ENCODE measurements around the gene RHEX. TPM values are rescaled to one million over a fixed set of nuclear protein-coding genes. Genes with fewer than 3 reads are reported as not detected.

RHEX gene
- total RNA-seq, 2 donors from 2014 or later: 3.9 TPM; not detected in 1

- H3K36me3 ChIP-seq: no peaks in the 10 kb centered on the region
- no peak overlapping the region for H3K27ac ChIP-seq
- H3K4me1 ChIP-seq (replicated peaks): no peaks in the 10 kb centered on the region
- no peak overlapping the region for H3K4me3 ChIP-seq
- H3K9me3 ChIP-seq: no peaks in the 10 kb centered on the region
- 84% methylated on average over 7 of the region's 7 CpGs for WGBS
- TF ChIP-seq POLR2AphosphoS5 (IDR thresholded peaks at IDR 0.05) (no peak), POLR2A (IDR thresholded peaks at IDR 0.05) (no peak), CTCF (IDR thresholded peaks at IDR 0.05) (no peak)
- no peaks in the 10 kb centered on the region for H3K27me3 ChIP-seq (replicated peaks; ENCODE audit: insufficient read depth)
- intact Hi-C loops (cut with DNase I): loop anchor here (2.0 to 10.0 kb wide), 4 partner anchors 76 to 312 kb away; no protein-coding TSS in a partner anchor
- no peak for DNase-seq (ENCODE audit: low spot score)
These were observed 54.2 kb downstream of the RHEX start for GRCh38 chr1:206107168-206107544.

GRCh38 chr1:206108635-206109034 lies 55.7 kb downstream of the RHEX start:
- no peak overlapping the region for H3K27ac ChIP-seq
- no peak for TF ChIP-seq POLR2AphosphoS5 (IDR thresholded peaks at IDR 0.05)
- no peak for TF ChIP-seq CTCF (IDR thresholded peaks at IDR 0.05)
- no peak for TF ChIP-seq POLR2A (IDR thresholded peaks at IDR 0.05)
- H3K27me3 ChIP-seq (replicated peaks; ENCODE audit: insufficient read depth): no peaks in the 10 kb centered on the region
- WGBS: 93% methylated on average over 2 of the region's 2 CpGs
- intact Hi-C loops (cut with DNase I): loop anchor here (5.0 to 10.0 kb wide), 2 partner anchors 191 to 314 kb away; no protein-coding TSS in a partner anchor
- H3K4me1 ChIP-seq (replicated peaks): no peaks in the 10 kb centered on the region
- DNase-seq (ENCODE audit: low spot score): no peak
- no peaks in the 10 kb centered on the region for H3K36me3 ChIP-seq
- no peak overlapping the region for H3K4me3 ChIP-seq
- no peaks in the 10 kb centered on the region for H3K9me3 ChIP-seq

GRCh38 chr1:206109718-206110117 lies 56.7 kb downstream of the RHEX start:
- 85% methylated on average over 4 of the region's 4 CpGs for WGBS

GRCh38 chr1:206110161-206110560 lies 57.2 kb downstream of the RHEX start:
- no peak overlapping the region for H3K4me3 ChIP-seq
- TF ChIP-seq POLR2AphosphoS5 (IDR thresholded peaks at IDR 0.05) (no peak), POLR2A (IDR thresholded peaks at IDR 0.05) (no peak), CTCF (IDR thresholded peaks at IDR 0.05) (no peak)
- H3K4me1 ChIP-seq (replicated peaks): no peaks in the 10 kb centered on the region
- intact Hi-C loops (cut with DNase I): no loop called here
- WGBS: 92% methylated on average over 15 of the region's 15 CpGs
- no peaks in the 10 kb centered on the region for H3K9me3 ChIP-seq
- H3K27ac ChIP-seq: no peak overlapping the region
- DNase-seq (ENCODE audit: low spot score): no peak
- H3K36me3 ChIP-seq: no peaks in the 10 kb centered on the region
- H3K27me3 ChIP-seq (replicated peaks; ENCODE audit: insufficient read depth): no peaks in the 10 kb centered on the region

More at GRCh38 chr1:206109718-206110117, 56.7 kb downstream of the RHEX start:
- Histone ChIP-seq H3K4me1 (replicated peaks) (no peaks in the 10 kb centered on the region), H3K9me3 (no peaks in the 10 kb centered on the region), H3K27ac (no peak overlapping the region), H3K4me3 (no peak overlapping the region), H3K36me3 (no peaks in the 10 kb centered on the region), H3K27me3 (replicated peaks; ENCODE audit: insufficient read depth) (no peaks in the 10 kb centered on the region)
- TF ChIP-seq POLR2AphosphoS5 (IDR thresholded peaks at IDR 0.05) (no peak), CTCF (IDR thresholded peaks at IDR 0.05) (no peak), POLR2A (IDR thresholded peaks at IDR 0.05) (no peak)
- no peak for DNase-seq (ENCODE audit: low spot score)
- intact Hi-C loops (cut with DNase I): loop anchor here (5.0 to 10.0 kb wide), 2 partner anchors 192 to 315 kb away; no protein-coding TSS in a partner anchor

- WGBS: 97% methylated on average over 3 of the region's 3 CpGs
- Histone ChIP-seq H3K36me3 (no peaks in the 10 kb centered on the region), H3K4me3 (no peak overlapping the region), H3K4me1 (replicated peaks) (no peaks in the 10 kb centered on the region), H3K27me3 (replicated peaks; ENCODE audit: insufficient read depth) (no peaks in the 10 kb centered on the region), H3K27ac (no peak overlapping the region), H3K9me3 (no peaks in the 10 kb centered on the region)
- TF ChIP-seq CTCF (IDR thresholded peaks at IDR 0.05) (no peak), POLR2AphosphoS5 (IDR thresholded peaks at IDR 0.05) (no peak), POLR2A (IDR thresholded peaks at IDR 0.05) (no peak)
- intact Hi-C loops (cut with DNase I): no loop called here
- no peak for DNase-seq (ENCODE audit: low spot score)
These were observed 57.8 kb downstream of the RHEX start for GRCh38 chr1:206110820-206111219.
